ENCODE results near the gene ZACN. TPM values are rescaled to one million over a fixed set of nuclear protein-coding genes. Genes with fewer than 3 reads are reported as not detected.
A peak's percentile ranks its signal among the peaks of the same experiment; 100 is the strongest.

ZACN gene
- total RNA-seq, 1 donor from 2014 or later = not detected

DNA sequence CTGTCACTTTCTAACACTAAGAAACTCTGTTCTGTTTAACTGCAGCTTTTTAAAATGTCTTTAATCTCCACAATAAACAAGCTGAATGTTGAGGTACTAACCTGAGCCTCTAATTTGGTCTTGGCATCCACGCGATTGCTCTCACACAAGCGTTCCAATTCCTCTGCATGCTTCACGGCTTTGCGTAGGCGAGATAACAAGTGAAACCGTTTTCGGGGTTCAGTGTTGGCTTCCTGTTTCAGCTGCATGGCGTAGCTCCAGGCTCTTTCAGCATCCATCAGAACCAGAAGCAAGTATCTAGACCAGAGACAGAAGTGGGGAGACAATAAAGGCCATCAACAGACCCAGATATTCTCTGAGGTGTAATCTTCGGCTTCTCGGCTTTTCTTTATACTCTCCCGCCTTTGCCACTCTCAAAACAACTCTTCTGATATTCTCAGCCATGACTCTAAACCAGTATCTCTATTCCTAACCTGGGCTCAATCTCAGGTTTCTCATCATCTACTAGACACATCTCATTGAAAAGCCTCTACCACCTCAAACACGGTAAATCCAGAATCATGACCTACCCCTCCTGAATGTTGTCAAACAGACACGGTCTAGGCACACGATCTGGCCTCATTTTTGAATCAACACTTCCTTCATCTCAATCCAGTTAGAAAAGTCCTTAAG lies 15.0 kb upstream of the ZACN start:
- TF ChIP-seq POLR2A (IDR thresholded peaks at IDR 0.05) = no peak
- TF ChIP-seq, protein P1, sequence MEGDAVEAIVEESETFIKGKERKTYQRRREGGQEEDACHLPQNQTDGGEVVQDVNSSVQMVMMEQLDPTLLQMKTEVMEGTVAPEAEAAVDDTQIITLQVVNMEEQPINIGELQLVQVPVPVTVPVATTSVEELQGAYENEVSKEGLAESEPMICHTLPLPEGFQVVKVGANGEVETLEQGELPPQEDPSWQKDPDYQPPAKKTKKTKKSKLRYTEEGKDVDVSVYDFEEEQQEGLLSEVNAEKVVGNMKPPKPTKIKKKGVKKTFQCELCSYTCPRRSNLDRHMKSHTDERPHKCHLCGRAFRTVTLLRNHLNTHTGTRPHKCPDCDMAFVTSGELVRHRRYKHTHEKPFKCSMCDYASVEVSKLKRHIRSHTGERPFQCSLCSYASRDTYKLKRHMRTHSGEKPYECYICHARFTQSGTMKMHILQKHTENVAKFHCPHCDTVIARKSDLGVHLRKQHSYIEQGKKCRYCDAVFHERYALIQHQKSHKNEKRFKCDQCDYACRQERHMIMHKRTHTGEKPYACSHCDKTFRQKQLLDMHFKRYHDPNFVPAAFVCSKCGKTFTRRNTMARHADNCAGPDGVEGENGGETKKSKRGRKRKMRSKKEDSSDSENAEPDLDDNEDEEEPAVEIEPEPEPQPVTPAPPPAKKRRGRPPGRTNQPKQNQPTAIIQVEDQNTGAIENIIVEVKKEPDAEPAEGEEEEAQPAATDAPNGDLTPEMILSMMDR (IDR thresholded peaks at IDR 0.05) = no peak
- TF ChIP-seq POLR2AphosphoS5 (IDR thresholded peaks at IDR 0.05; ENCODE audit: insufficient read depth in 1 of 2, low read depth in 1 of 2) = no peak
- Histone ChIP-seq H3K4me3 (no peak overlapping the region), H3K27ac (no peak overlapping the region), H3K27me3 (no peaks in the 10 kb centered on the region), H3K4me1 (no peaks in the 10 kb centered on the region), H3K36me3 (peaks cover 4 to 82% of the 10 kb centered on the region in 2 donors), H3K9me3 (no peaks in the 10 kb centered on the region)
- intact Hi-C loops (cut with DNase I) = no loop called here
- DNase-seq (ENCODE audit: extremely low spot score in 2 of 2) = no peak

DNA sequence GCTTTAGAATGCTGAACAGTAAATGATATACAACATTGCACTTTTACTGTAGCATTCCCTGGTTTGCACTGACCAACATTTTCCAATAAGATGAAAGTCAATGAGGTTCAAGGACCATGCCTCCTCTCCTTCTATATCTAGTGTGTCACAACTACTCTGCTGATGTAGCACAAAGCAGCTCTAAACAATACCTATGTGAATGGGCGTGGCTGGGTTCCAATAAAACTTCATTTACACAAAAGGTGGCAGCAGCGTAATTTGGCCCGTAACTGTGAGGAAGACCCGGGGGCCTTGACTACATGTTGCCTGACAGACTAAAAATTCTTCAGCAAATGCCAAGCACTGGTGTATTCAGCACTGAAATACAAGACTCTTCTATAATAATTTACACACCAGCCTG lies 13.2 kb upstream of the ZACN start:
- H3K4me3 ChIP-seq = no peak overlapping the region
- DNase-seq (ENCODE audit: extremely low spot score in 2 of 2) = no peak
- no peaks in the 10 kb centered on the region for H3K27me3 ChIP-seq
- TF ChIP-seq POLR2A (IDR thresholded peaks at IDR 0.05) (no peak), POLR2AphosphoS5 (IDR thresholded peaks at IDR 0.05; ENCODE audit: insufficient read depth in 1 of 2, low read depth in 1 of 2) (no peak)
- TF ChIP-seq, protein P1 (IDR thresholded peaks at IDR 0.05) = no peak
- peaks cover 4 to 70% of the 10 kb centered on the region in 2 donors for H3K36me3 ChIP-seq
- H3K4me1 ChIP-seq = peaks cover 10% of the 10 kb centered on the region
- H3K9me3 ChIP-seq = no peaks in the 10 kb centered on the region
- intact Hi-C loops (cut with DNase I) = no loop called here
- H3K27ac ChIP-seq = no peak overlapping the region

GRCh38 chr17:76071531-76072147 lies 7.3 kb upstream of the ZACN start:
- Histone ChIP-seq H3K4me1 (peaks cover 56% of the 10 kb centered on the region), H3K9me3 (no peaks in the 10 kb centered on the region), H3K27ac (peak overlapping the region; percentile 84), H3K4me3 (peak overlapping the region; percentile 89 to 99), H3K27me3 (peaks cover 28% of the 10 kb centered on the region), H3K36me3 (peaks cover 0 to 18% of the 10 kb centered on the region in 2 donors)
- no peak for DNase-seq (ENCODE audit: extremely low spot score in 2 of 2)
- intact Hi-C loops (cut with DNase I) = no loop called here
- TF ChIP-seq POLR2A (IDR thresholded peaks at IDR 0.05) = no peak
- no peak for TF ChIP-seq POLR2AphosphoS5 (IDR thresholded peaks at IDR 0.05; ENCODE audit: insufficient read depth in 1 of 2, low read depth in 1 of 2)
- TF ChIP-seq, protein P1 (IDR thresholded peaks at IDR 0.05) = no peak

- DNase-seq (ENCODE audit: extremely low spot score in 2 of 2) = no peak
- Histone ChIP-seq H3K4me3 (peak within 1 kb of the TSS; percentile 89 to 99), H3K27ac (peak within 1 kb of the TSS; percentile 84), H3K4me1 (peaks cover 63% of the 10 kb centered on the region), H3K27me3 (peaks cover 32% of the 10 kb centered on the region), H3K9me3 (no peaks in the 10 kb centered on the region), H3K36me3 (peaks cover 0 to 11% of the 10 kb centered on the region in 2 donors)
- intact Hi-C loops (cut with DNase I) = no loop called here
- TF ChIP-seq, protein P1 (IDR thresholded peaks at IDR 0.05) = peak in 1 of 3 experiments; percentile 36
- peak; percentile 78 for TF ChIP-seq POLR2AphosphoS5 (IDR thresholded peaks at IDR 0.05; ENCODE audit: insufficient read depth in 1 of 2, low read depth in 1 of 2)
- peak in 1 of 2 donors; percentile 38 for TF ChIP-seq POLR2A (IDR thresholded peaks at IDR 0.05)
Observed at GRCh38 chr17:76072148-76072858, 6.7 kb upstream of the ZACN start, which contains the start of gene SRP68. SRP68 (minus strand) TSS chr17:76072517; CDS start chr17:76072491, 26 bp downstream.

Measured in vagina (tissue), 2 donors.